OCI-LY7 (cell line): ENCODE data around the gene CIAO1. TPM values are rescaled to one million over a fixed set of nuclear protein-coding genes. Genes with fewer than 3 reads are reported as not detected.
A peak's percentile ranks its signal among the peaks of the same experiment; 100 is the strongest.

ENCODE experiments used
- BruUV-seq: library from RNA; stranded (reverse); fragments of 400-500 nt; replicated peaks from 2 replicates; lab custom pipeline; 2021; lab: Mats Ljungman, UMichigan
- CTCF ChIA-PET: fragments of 300-600 bp; sonication (Branson Sonifier 250); formaldehyde crosslinking; loops from one replicate; lab custom pipeline; 2022; ENCODE audit warnings: antibody characterized with exemption; ENCODE audit not compliant: unreplicated experiment; lab: Charles Lee
- POLR2A ChIA-PET: fragments of 300-600 bp; sonication (Branson Sonifier 250); formaldehyde crosslinking; loops from one replicate; lab custom pipeline; 2022; ENCODE audit warnings: antibody characterized with exemption; lab: Charles Lee
- DNase-seq: peaks from one replicate; pipeline ENCODE4 v3.0.0-alpha.2; 2015; ENCODE audit warnings: low spot score
- H2AFZ ChIP-seq: fragments of 200-600 bp; sonication (generic), shearing (Covaris generic); 2 replicates; pipeline ENCODE4 v1.6.1; 2014; ENCODE audit warnings: mild to moderate bottlenecking, antibody characterized with exemption, low read length, moderate library complexity
- H3K27ac ChIP-seq: fragments of 200-600 bp; sonication (generic); 2 replicates; pipeline ENCODE4 v1.5.1; 2014; ENCODE audit warnings: mixed run types, low read depth, mild to moderate bottlenecking, moderate library complexity, low read length, inconsistent platforms; ENCODE audit not compliant: poor library complexity, severe bottlenecking
- H3K36me3 ChIP-seq: fragments of 200-600 bp; sonication (generic); 2 replicates; pipeline ENCODE4 v1.6.1; 2014; ENCODE audit warnings: mild to moderate bottlenecking, antibody characterized with exemption, low read length, moderate library complexity, mixed read lengths; ENCODE audit not compliant: insufficient read depth
- H3K4me1 ChIP-seq: fragments of 200-600 bp; sonication (generic); 2 replicates; pipeline ENCODE4 v1.5.1; 2014; ENCODE audit warnings: mild to moderate bottlenecking, low read length; ENCODE audit not compliant: insufficient read depth, poor library complexity, severe bottlenecking
- H3K4me2 ChIP-seq: fragments of 200-600 bp; sonication (generic); 2 replicates; pipeline ENCODE4 v1.6.1; 2014; ENCODE audit warnings: mild to moderate bottlenecking, low read length
- H3K4me3 ChIP-seq: fragments of 200-600 bp; sonication (generic); 2 replicates; pipeline ENCODE4 v1.5.1; 2014; ENCODE audit warnings: mild to moderate bottlenecking, low read depth, low read length; ENCODE audit not compliant: poor library complexity, severe bottlenecking
- H3K79me2 ChIP-seq: fragments of 200-600 bp; sonication (generic); 2 replicates; pipeline ENCODE4 v1.6.1; 2016; ENCODE audit warnings: low read depth, mild to moderate bottlenecking, low read length, moderate library complexity, mixed read lengths; ENCODE audit not compliant: insufficient read depth
- H3K9me2 ChIP-seq: fragments of 200-600 bp; sonication (generic); 2 replicates; pipeline ENCODE4 v1.6.1; 2016; ENCODE audit warnings: mild to moderate bottlenecking, low read length, mixed read lengths; ENCODE audit not compliant: insufficient read depth
- H3K9me3 ChIP-seq: fragments of 200-600 bp; sonication (generic); 2 replicates; pipeline ENCODE4 v1.6.1; 2014; ENCODE audit warnings: mild to moderate bottlenecking, mixed run types, low read length, mixed read lengths
- H4K20me1 ChIP-seq: fragments of 200-600 bp; sonication (generic); 2 replicates; pipeline ENCODE4 v1.6.1; 2014; ENCODE audit warnings: mild to moderate bottlenecking, antibody characterized with exemption, low read length, moderate library complexity, mixed read lengths; ENCODE audit not compliant: insufficient read depth
- CTCF ChIP-seq: fragments of 200-600 bp; sonication (generic); conservative IDR thresholded peaks from 2 replicates; pipeline ENCODE4 v1.5.1; 2014; ENCODE audit warnings: mild to moderate bottlenecking, antibody characterized with exemption, low read length, moderate library complexity, mixed read lengths
- EZH2phosphoT487 ChIP-seq: fragments of 200-600 bp; sonication (generic); IDR thresholded peaks from 2 replicates; pipeline ENCODE4 v1.6.1; 2018; ENCODE audit warnings: low read depth, borderline replicate concordance, mild to moderate bottlenecking, mixed run types, antibody characterized with exemption, low read length, moderate library complexity, mixed read lengths
- intact Hi-C: fragments of 100-400 bp; cut with micrococcal nuclease; formaldehyde crosslinking; loops from one replicate; pipeline ENCODE4 v1.10.0; 2022; ENCODE audit not compliant: unreplicated experiment
- total RNA-seq, 2 experiments: library from RNA; depleted of rRNA in 1 of 2; stranded (reverse); fragments of >200 nt in 1 of 2; shearing (Covaris generic) in 1 of 2; gene quantifications; 2 replicates each; pipeline ENCODE4 v1.2.3, GENCODE V29; 2014 to 2022

CIAO1 gene
- total RNA-seq, 2 experiments from 2014 or later = 89.6 to 128 TPM

GRCh38 chr2:96241900-96242611 lies 24.0 kb upstream of the CIAO1 start:
- intact Hi-C loops = loop anchor here (1.0 to 5.0 kb wide), 3 partner anchors 23 to 100 kb away; partner anchors contain the start of gene TMEM127
- H3K4me1 ChIP-seq = peaks cover 64% of the 10 kb centered on the region
- H3K27ac ChIP-seq = peak overlapping the region; percentile 89
- ChIA-PET POLR2A (interaction anchor here (0.6 to 5.2 kb wide), 13 partner anchors 9 to 525 kb away, joined by 3 to 25 read pairs (median 5); partner anchors contain the start of gene STARD7), CTCF (interaction anchor here (0.8 to 1.5 kb wide), 3 partner anchors 23 to 94 kb away, joined by 3 read pairs; no protein-coding TSS in a partner anchor)
- H2AFZ ChIP-seq = peak overlapping the region; percentile 48; the same call in 1 of the 2 replicates
- H4K20me1 ChIP-seq = no peaks in the 10 kb centered on the region
- peak overlapping the region; percentile 86 for H3K4me2 ChIP-seq
- H3K36me3 ChIP-seq = peaks cover 3% of the 10 kb centered on the region
- TF ChIP-seq CTCF (no peak), EZH2phosphoT487 (no peak)
- H3K79me2 ChIP-seq = no peaks in the 10 kb centered on the region
- peak overlapping the region; percentile 58 for H3K4me3 ChIP-seq
- BruUV-seq = TSS peak; percentile 58
- peak; percentile 79 for DNase-seq
- H3K9me2 ChIP-seq = no peaks in the 10 kb centered on the region
- no peaks in the 10 kb centered on the region for H3K9me3 ChIP-seq

- TF ChIP-seq CTCF (no peak), EZH2phosphoT487 (no peak)
- POLR2A ChIA-PET = interaction anchor here (1.4 to 3.2 kb wide), 2 partner anchors 11 to 96 kb away, joined by 3 to 25 read pairs; no protein-coding TSS in a partner anchor
- intact Hi-C loops = loop anchor here (5.0 kb wide), 1 partner anchor 102 kb away; no protein-coding TSS in a partner anchor
These were observed 22.2 kb upstream of the CIAO1 start for GRCh38 chr2:96243843-96244242.

More at GRCh38 chr2:96243843-96244242, 22.2 kb upstream of the CIAO1 start:
- Histone ChIP-seq H4K20me1 (no peaks in the 10 kb centered on the region), H3K36me3 (peaks cover 3% of the 10 kb centered on the region), H3K79me2 (no peaks in the 10 kb centered on the region), H3K27ac (no peak overlapping the region), H3K4me2 (no peak overlapping the region), H3K9me2 (no peaks in the 10 kb centered on the region), H3K9me3 (no peaks in the 10 kb centered on the region), H2AFZ (no peak overlapping the region), H3K4me3 (no peak overlapping the region), H3K4me1 (peaks cover 64% of the 10 kb centered on the region)
- BruUV-seq = no TSS peak
- no peak for DNase-seq
- CTCF ChIA-PET = no interaction called here
